K562 (cell line): Measurements from ENCODE around the gene AP5Z1. TPM values are rescaled to one million over a fixed set of nuclear protein-coding genes. Genes with fewer than 3 reads are reported as not detected.
A peak's percentile ranks its signal among the peaks of the same experiment; 100 is the strongest.

Source experiments
- ATAC-seq: fragments of 200-7000 bp; cut with Tn5 transposase; 3 replicates; pipeline ENCODE4 v1.9.1; 2020; ENCODE audit warnings: moderate library complexity
- BruUV-seq: library from RNA; stranded (reverse); fragments of 400-500 nt; replicated peaks from 2 replicates; lab custom pipeline; 2021; lab: Mats Ljungman, UMichigan
- CTCF ChIA-PET: fragments of 300-600 bp; formaldehyde crosslinking; extraction: SDS; loops from one replicate; lab custom pipeline; 2021; ENCODE audit warnings: low intra/inter-chr PET ratio; lab: Yijun Ruan, JAX
- POLR2A ChIA-PET: fragments of 300-600, 350-650 bp; sonication (Branson Sonifier 250); formaldehyde crosslinking; extraction: SDS; loops from one replicate; lab custom pipeline; 2021; ENCODE audit warnings: antibody characterized with exemption, inconsistent platforms; lab: Yijun Ruan, JAX
- DNase-seq, 4 experiments: peaks; one replicate each; pipeline versions ENCODE4 v3.0.0 to v3.0.0-alpha.2; 2011 to 2018; ENCODE audit warnings: low spot score in 3 of 4, mixed read lengths in 3 of 4; ENCODE audit errors: extremely low read depth in 1 of 4
- FAIRE-seq: peaks from 2 replicates; lab custom pipeline; 2011; peaks lifted over from hg19 to GRCh38; lab: Jason Lieb, UNC
- H2AFZ ChIP-seq: 2 replicates; pipeline ENCODE4 v1.6.0; 2011; ENCODE audit warnings: low read depth, low read length, control low read depth, inconsistent platforms
- H3K27ac ChIP-seq: fragments of 200-600 bp; 3 replicates; pipeline ENCODE4 v1.8.0; 2011; ENCODE audit warnings: low read depth, mild to moderate bottlenecking, control low read depth, inconsistent platforms, low read length, moderate library complexity, mixed read lengths; ENCODE audit errors: extremely low read depth
- H3K27me3 ChIP-seq, 2 experiments: fragments of 300-600 bp in 1 of 2; 2 replicates in 1 of 2; 3 replicates in 1 of 2; pipeline versions ENCODE4 v1.6.0 to v1.8.0; 2011; ENCODE audit warnings: inconsistent platforms in 2 of 2, low read length in 2 of 2, mild to moderate bottlenecking in 1 of 2, mixed read lengths in 1 of 2, moderate library complexity in 1 of 2; ENCODE audit not compliant: control insufficient read depth in 2 of 2, insufficient read depth in 2 of 2
- H3K36me3 ChIP-seq: fragments of 300-600 bp; 3 replicates; pipeline ENCODE4 v1.8.0; 2011; ENCODE audit warnings: mild to moderate bottlenecking, low read length, inconsistent platforms; ENCODE audit not compliant: control insufficient read depth, insufficient read depth
- H3K4me1 ChIP-seq, 2 experiments: fragments of 200-600 bp in 1 of 2; replicated peaks in 1 of 2; 2 replicates in 1 of 2; 3 replicates in 1 of 2; pipeline versions ENCODE4 v1.5.1 to v1.8.0; 2011; ENCODE audit warnings: inconsistent platforms in 2 of 2, low read length in 2 of 2, mild to moderate bottlenecking in 1 of 2, mixed read lengths in 1 of 2, moderate library complexity in 1 of 2; ENCODE audit not compliant: control insufficient read depth in 2 of 2, insufficient read depth in 2 of 2
- H3K4me2 ChIP-seq: 2 replicates; pipeline ENCODE4 v1.6.1; 2011; ENCODE audit warnings: low read length, control low read depth, inconsistent platforms, mixed read lengths; ENCODE audit not compliant: insufficient read depth
- H3K4me3 ChIP-seq: fragments of 200-600 bp; sonication (generic), shearing (Covaris generic); 2 replicates; pipeline ENCODE4 v1.5.1; 2016; ENCODE audit warnings: control low read depth, inconsistent platforms
- H3K79me2 ChIP-seq: fragments of 200-600 bp; 3 replicates; pipeline ENCODE4 v1.8.0; 2011; ENCODE audit warnings: low read length, inconsistent platforms; ENCODE audit not compliant: control insufficient read depth, insufficient read depth
- H3K9ac ChIP-seq, 2 experiments: 2 replicates each; pipeline versions ENCODE4 v1.6.0 to v1.6.1; 2011; ENCODE audit warnings: low read depth in 2 of 2, low read length in 2 of 2, control low read depth in 1 of 2, inconsistent platforms in 1 of 2, mild to moderate bottlenecking in 1 of 2, mixed read lengths in 1 of 2; ENCODE audit not compliant: insufficient read depth in 1 of 2
- H3K9me1 ChIP-seq: one replicate; pipeline ENCODE4 v1.6.0; 2011; ENCODE audit warnings: inconsistent platforms, mild to moderate bottlenecking, low read length, moderate library complexity; ENCODE audit not compliant: control insufficient read depth, insufficient read depth
- H3K9me3 ChIP-seq: replicated peaks from 2 replicates; pipeline ENCODE4 v1.5.1; 2011; ENCODE audit warnings: low read depth, low read length, inconsistent platforms; ENCODE audit not compliant: control insufficient read depth, insufficient read depth
- H4K20me1 ChIP-seq: replicated peaks from 2 replicates; pipeline ENCODE4 v1.6.1; 2011; ENCODE audit warnings: low read length, inconsistent platforms, mixed read lengths; ENCODE audit not compliant: control insufficient read depth, insufficient read depth
- CHAMP1 ChIP-seq: fragments of 450-650 bp; IDR thresholded peaks from 2 replicates; pipeline ENCODE4 v1.6.1; 2016; ENCODE audit warnings: mild to moderate bottlenecking
- CREM ChIP-seq: IDR thresholded peaks from 2 replicates; pipeline ENCODE4 v1.6.1; 2014; ENCODE audit warnings: antibody characterized with exemption, low read depth
- CTCF ChIP-seq, 3 experiments: IDR thresholded peaks in 2 of 3; conservative IDR thresholded peaks in 1 of 3; 2 replicates each; pipeline ENCODE4 v1.5.1; 2011 to 2012; ENCODE audit warnings: low read length in 3 of 3, mild to moderate bottlenecking in 3 of 3, control low read depth in 2 of 3, improper control_type of control experiment in 1 of 3, inconsistent platforms in 1 of 3, low read depth in 1 of 3, mixed read lengths in 1 of 3, moderate library complexity in 1 of 3; ENCODE audit not compliant: insufficient read depth in 2 of 3
- DEAF1 ChIP-seq: fragments of 450-650 bp; formaldehyde crosslinking; IDR thresholded peaks from 2 replicates; pipeline ENCODE4 v1.4.0; 2020; ENCODE audit warnings: mild to moderate bottlenecking, moderate library complexity
- HMGN3 ChIP-seq: IDR thresholded peaks from 2 replicates; pipeline ENCODE4 v1.6.1; 2011; ENCODE audit warnings: borderline replicate concordance, low read depth, mild to moderate bottlenecking, mixed read lengths, low read length; ENCODE audit not compliant: insufficient read length; ENCODE audit errors: extremely low read depth
- RBFOX2 ChIP-seq: fragments of 200-400 bp; formaldehyde crosslinking; IDR thresholded peaks from 2 replicates; pipeline ENCODE4 v1.6.1; 2017; ENCODE audit warnings: low read depth, mild to moderate bottlenecking, low read length, moderate library complexity
- ZBTB33 ChIP-seq: sonication (generic); formaldehyde crosslinking; IDR thresholded peaks from 2 replicates; pipeline ENCODE4 v1.8.1; 2023; ENCODE audit warnings: mild to moderate bottlenecking, missing genetic modification reagents
- ZNF785 ChIP-seq: fragments of 250-450 bp; sonication (Bioruptor Pico); IDR thresholded peaks from 2 replicates; pipeline ENCODE4 v1.4.0; 2020; ENCODE audit warnings: mild to moderate bottlenecking
- WGBS: fragments of 100-300 bp; shearing (Covaris generic); methylation state at CpG from one replicate; pipeline ENCODE4 v1.1.6; 2016; ENCODE audit warnings: low coverage, mixed read lengths; ENCODE audit not compliant: insufficient coverage; ENCODE audit errors: missing lambda C conversion rate; 5-methylcytosine and 5-hydroxymethylcytosine counted together
- in situ Hi-C: fragments of 300-500 bp; cut with MboI; formaldehyde crosslinking; loops from 4 replicates; pipeline ENCODE4 v1.15.0; 2018; ENCODE audit warnings: inconsistent platforms, mixed read lengths
- intact Hi-C: fragments of 100-400 bp; cut with micrococcal nuclease; formaldehyde crosslinking; loops from 2 replicates; pipeline ENCODE4 v1.14.2; 2022
- polyA plus RNA-seq, 8 experiments: library from polyadenylated mRNA; depleted of rRNA in 4 of 8; stranded (reverse) in 5 of 8; unstranded in 3 of 8; fragments of >200 nt; fragmentation: Nextera tagmentation in 2 of 8; fragmentation: Illumina TruSeq in 1 of 8; extraction: Ambion mirVana in 2 of 8; extraction: Trizol in 1 of 8; gene quantifications; 2 replicates each; pipeline versions ENCODE4 v1.2.1 to v1.2.3, GENCODE V29; 2011 to 2014; ENCODE audit warnings: inconsistent platforms in 1 of 8, missing spikeins in 1 of 8
- total RNA-seq, 7 experiments: library from RNA; depleted of rRNA in 6 of 7; stranded (reverse); fragments of >200 nt in 6 of 7; fragmentation: Illumina TruSeq in 2 of 7; extraction: Trizol in 2 of 7; gene quantifications; 2 replicates each; pipeline versions ENCODE4 v1.2.1 to v1.2.3, GENCODE V29; 2011 to 2021; ENCODE audit warnings: low replicate concordance in 1 of 7

Gene AP5Z1
- total and polyA plus RNA-seq, 9 of the 15 experiments (the other 6 are each of a cell fraction or from before 2014, with no cell fraction given): 0.06 to 31.1 (median 6.4) TPM

GRCh38 chr7:4791738-4792536, 16.5 kb downstream of the AP5Z1 start:
- Histone ChIP-seq H3K36me3 (peaks cover 32% of the 10 kb centered on the region; the same call in 1 of the 3 replicates), H3K27me3 (no peaks in the 10 kb centered on the region), H3K79me2 (no peaks in the 10 kb centered on the region), H3K9me1 (no peaks in the 10 kb centered on the region), H3K4me2 (no peak overlapping the region), H4K20me1 (no peaks in the 10 kb centered on the region), H3K4me1 (peaks cover 0 to 35% of the 10 kb centered on the region in 2 experiments; a peak in 3 of 5 replicates), H2AFZ (no peak overlapping the region), H3K9me3 (no peaks in the 10 kb centered on the region), H3K27ac (no peak overlapping the region), H3K4me3 (no peak overlapping the region), H3K9ac (no peak overlapping the region)
- FAIRE-seq: no peak
- peak; percentile 94 for ATAC-seq
- in situ Hi-C loops: loop anchor here (10.0 kb wide), 1 partner anchor 293 kb away; no protein-coding TSS in a partner anchor
- CTCF ChIA-PET: no interaction called here
- BruUV-seq: no TSS peak
- over 99% methylated on average over 25 of the region's 50 CpGs for WGBS
- POLR2A ChIA-PET: interaction anchor here (0.8 to 2.1 kb wide), 4 partner anchors 11 to 179 kb away, joined by 3 to 4 read pairs (median 4); partner anchors contain the start of gene AP5Z1
- peak; percentile 74 to 91 (median 88) for DNase-seq
- intact Hi-C loops: loop anchor here (10.0 kb wide), 1 partner anchor 93 kb away; the partner anchor contains the start of gene RADIL
- no peak for TF ChIP-seq DEAF1 (CRISPR knock-in tag)
- peak; percentile 18 for TF ChIP-seq HMGN3
- no peak for TF ChIP-seq CHAMP1
- TF ChIP-seq ZNF785 (CRISPR knock-in tag): no peak
- TF ChIP-seq CREM: 0 out of 2 replicates have a peak, but pooled peaks have one; percentile 32
- peak; percentile 17; the same call in 1 of the 2 replicates for TF ChIP-seq RBFOX2
- peak; percentile 42 to 74 (median 58); a peak in 5 of 6 replicates for TF ChIP-seq CTCF (IDR thresholded peaks at IDR 0.05 in 2 of 3, conservative IDR thresholded peaks at IDR 0.05 in 1 of 3; ENCODE audit: insufficient read depth in 2 of 3, low read depth in 1 of 3, low read length in 3 of 3)
- peak; percentile 88 for TF ChIP-seq ZBTB33
